ENCODE data around the gene TSEN54. TPM values are rescaled to one million over a fixed set of nuclear protein-coding genes. Genes with fewer than 3 reads are reported as not detected.

TSEN54 gene
- polyA plus RNA-seq, 1 donor (not counting 4 experiments of a cell fraction or from before 2014, with no cell fraction given) = 24.1 TPM

DNA sequence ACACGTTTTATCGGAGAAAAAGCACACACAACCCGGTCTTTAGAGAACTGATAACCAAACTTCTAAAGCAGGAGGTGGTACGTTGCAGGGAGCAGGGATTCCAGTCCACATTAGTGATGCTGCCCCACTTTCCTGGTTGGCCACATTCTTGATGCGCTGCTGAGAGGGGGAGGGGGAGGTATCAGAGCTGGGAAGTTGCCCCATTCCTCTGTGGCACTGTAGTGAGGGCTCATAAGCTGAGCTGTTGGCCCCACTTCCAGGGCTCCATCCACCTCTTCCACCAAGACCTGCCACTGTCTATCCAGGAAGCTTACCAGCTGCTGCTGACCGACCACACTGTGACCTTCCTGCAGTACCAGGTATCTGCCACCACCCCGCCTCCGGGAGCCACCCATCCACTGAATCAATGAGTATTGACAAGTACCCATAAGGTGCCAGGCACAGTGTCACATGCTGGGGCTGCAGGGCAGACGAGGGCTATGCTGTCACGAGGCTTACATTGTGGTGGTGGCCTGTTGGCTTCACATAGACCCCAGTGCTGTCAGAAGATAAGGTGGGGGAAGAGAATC, 1.1 kb downstream of the TSEN54 start:
- peaks cover 7% of the 10 kb centered on the region for H3K9me1 ChIP-seq (ENCODE audit: control insufficient read depth, extremely low read depth, insufficient read depth, low read length)
- peak overlapping the region; percentile 63 for H3K9ac ChIP-seq (ENCODE audit: control insufficient read depth, extremely low read depth, insufficient read depth, low read length)
- H3K4me2 ChIP-seq (ENCODE audit: control insufficient read depth, extremely low read depth, insufficient read depth, low read depth, low read length) = peak overlapping the region; percentile 95
- FAIRE-seq = no peak
- peaks cover 15% of the 10 kb centered on the region for H3K79me2 ChIP-seq (ENCODE audit: control insufficient read depth, insufficient read depth, low read length)
- no peak for TF ChIP-seq EZH2 (IDR thresholded peaks at IDR 0.05; ENCODE audit: low read length)
- TF ChIP-seq, protein P1, sequence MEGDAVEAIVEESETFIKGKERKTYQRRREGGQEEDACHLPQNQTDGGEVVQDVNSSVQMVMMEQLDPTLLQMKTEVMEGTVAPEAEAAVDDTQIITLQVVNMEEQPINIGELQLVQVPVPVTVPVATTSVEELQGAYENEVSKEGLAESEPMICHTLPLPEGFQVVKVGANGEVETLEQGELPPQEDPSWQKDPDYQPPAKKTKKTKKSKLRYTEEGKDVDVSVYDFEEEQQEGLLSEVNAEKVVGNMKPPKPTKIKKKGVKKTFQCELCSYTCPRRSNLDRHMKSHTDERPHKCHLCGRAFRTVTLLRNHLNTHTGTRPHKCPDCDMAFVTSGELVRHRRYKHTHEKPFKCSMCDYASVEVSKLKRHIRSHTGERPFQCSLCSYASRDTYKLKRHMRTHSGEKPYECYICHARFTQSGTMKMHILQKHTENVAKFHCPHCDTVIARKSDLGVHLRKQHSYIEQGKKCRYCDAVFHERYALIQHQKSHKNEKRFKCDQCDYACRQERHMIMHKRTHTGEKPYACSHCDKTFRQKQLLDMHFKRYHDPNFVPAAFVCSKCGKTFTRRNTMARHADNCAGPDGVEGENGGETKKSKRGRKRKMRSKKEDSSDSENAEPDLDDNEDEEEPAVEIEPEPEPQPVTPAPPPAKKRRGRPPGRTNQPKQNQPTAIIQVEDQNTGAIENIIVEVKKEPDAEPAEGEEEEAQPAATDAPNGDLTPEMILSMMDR (optimal IDR thresholded peaks at IDR 0.05 in 1 of 3, IDR thresholded peaks at IDR 0.05 in 1 of 3, conservative IDR thresholded peaks at IDR 0.05 in 1 of 3; ENCODE audit: extremely low read depth in 1 of 3, insufficient read depth in 2 of 3, low read length in 3 of 3) = peak in 1 of 3 experiments; percentile 32
- no peak overlapping the region for H3K27ac ChIP-seq (ENCODE audit: control insufficient read depth, insufficient read depth, low read length)
- dilution Hi-C loops (cut with MboI; ENCODE audit: extremely low pct_ligation_motif_present, low sequenced_read_pairs) = no loop called here
- H3K36me3 ChIP-seq (ENCODE audit: control insufficient read depth in 2 of 2, extremely low read depth in 1 of 2, insufficient read depth in 2 of 2, low read length in 2 of 2) = peaks cover 11 to 19% of the 10 kb centered on the region in 2 experiments
- DNase-seq (ENCODE audit: low read depth, low spot score) = no peak
- no peaks in the 10 kb centered on the region for H3K27me3 ChIP-seq (ENCODE audit: control insufficient read depth, extremely low read depth, insufficient read depth, low read length)
- peaks cover 22% of the 10 kb centered on the region for H3K4me1 ChIP-seq (ENCODE audit: control insufficient read depth, extremely low read depth, insufficient read depth, low read length)
- H2AFZ ChIP-seq (ENCODE audit: control insufficient read depth, low read length) = peak overlapping the region; percentile 70
- H3K9me3 ChIP-seq (ENCODE audit: control insufficient read depth, low read depth, low read length) = no peaks in the 10 kb centered on the region
- H4K20me1 ChIP-seq (ENCODE audit: control insufficient read depth, extremely low read depth, insufficient read depth, low read length) = peaks cover 8% of the 10 kb centered on the region
- peak overlapping the region; percentile 74 to 85 (median 80) for H3K4me3 ChIP-seq (ENCODE audit: control insufficient read depth in 2 of 3, extremely low read depth in 1 of 3, insufficient read depth in 2 of 3, low read depth in 1 of 3, low read length in 3 of 3)

DNA sequence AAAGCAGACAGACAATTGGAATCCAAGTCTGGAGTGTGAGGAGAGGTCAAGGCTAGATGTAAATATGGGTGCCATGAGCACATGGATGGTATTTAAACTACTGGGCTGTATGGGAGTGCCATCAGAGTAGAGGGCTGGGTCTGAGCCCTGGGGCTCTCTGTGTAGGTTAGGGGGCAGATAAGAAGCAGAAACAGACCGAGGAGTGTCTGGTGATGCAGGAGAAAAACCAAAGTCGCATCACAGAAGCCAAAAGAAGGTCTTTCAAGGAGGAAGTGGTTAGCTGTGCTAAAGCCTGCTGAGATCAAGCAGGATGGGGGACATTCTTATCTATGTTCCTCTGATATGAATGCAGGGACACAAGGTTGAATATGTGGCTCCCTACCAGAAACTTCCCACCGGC, 1.9 kb downstream of the TSEN54 start:
- Histone ChIP-seq H3K79me2 (ENCODE audit: control insufficient read depth, insufficient read depth, low read length) (peaks cover 15% of the 10 kb centered on the region), H3K27me3 (ENCODE audit: control insufficient read depth, extremely low read depth, insufficient read depth, low read length) (no peaks in the 10 kb centered on the region), H3K36me3 (ENCODE audit: control insufficient read depth in 2 of 2, extremely low read depth in 1 of 2, insufficient read depth in 2 of 2, low read length in 2 of 2) (peaks cover 11 to 18% of the 10 kb centered on the region in 2 experiments), H3K9ac (ENCODE audit: control insufficient read depth, extremely low read depth, insufficient read depth, low read length) (no peak overlapping the region), H4K20me1 (ENCODE audit: control insufficient read depth, extremely low read depth, insufficient read depth, low read length) (peaks cover 8% of the 10 kb centered on the region), H3K27ac (ENCODE audit: control insufficient read depth, insufficient read depth, low read length) (no peak overlapping the region), H3K9me3 (ENCODE audit: control insufficient read depth, low read depth, low read length) (no peaks in the 10 kb centered on the region), H3K4me3 (ENCODE audit: control insufficient read depth in 2 of 3, extremely low read depth in 1 of 3, insufficient read depth in 2 of 3, low read depth in 1 of 3, low read length in 3 of 3) (no peak overlapping the region), H3K4me2 (ENCODE audit: control insufficient read depth, extremely low read depth, insufficient read depth, low read depth, low read length) (no peak overlapping the region), H3K4me1 (ENCODE audit: control insufficient read depth, extremely low read depth, insufficient read depth, low read length) (peaks cover 22% of the 10 kb centered on the region), H2AFZ (ENCODE audit: control insufficient read depth, low read length) (no peak overlapping the region), H3K9me1 (ENCODE audit: control insufficient read depth, extremely low read depth, insufficient read depth, low read length) (peaks cover 7% of the 10 kb centered on the region)
- TF ChIP-seq, protein P1 (optimal IDR thresholded peaks at IDR 0.05 in 1 of 3, IDR thresholded peaks at IDR 0.05 in 1 of 3, conservative IDR thresholded peaks at IDR 0.05 in 1 of 3; ENCODE audit: extremely low read depth in 1 of 3, insufficient read depth in 2 of 3, low read length in 3 of 3) = no peak
- TF ChIP-seq EZH2 (IDR thresholded peaks at IDR 0.05; ENCODE audit: low read length) = no peak
- FAIRE-seq = peak; percentile 13
- DNase-seq (ENCODE audit: low read depth, low spot score) = no peak
- dilution Hi-C loops (cut with MboI; ENCODE audit: extremely low pct_ligation_motif_present, low sequenced_read_pairs) = no loop called here

Data from keratinocyte (primary cell).